Lung (tissue), 12 donors: ENCODE data around the gene SHISAL2A. TPM values are rescaled to one million over a fixed set of nuclear protein-coding genes. Genes with fewer than 3 reads are reported as not detected.

Source experiments
- ATAC-seq: fragments of 200-7000 bp; cut with Tn5 transposase; one replicate; pipeline ENCODE4 v1.9.1; 2020; ENCODE audit warnings: moderate number of reproducible peaks; ENCODE audit not compliant: insufficient read depth, low FRiP score
- DNase-seq, 3 donors: peaks; one replicate each; pipeline ENCODE4 v3.0.0-alpha.2; 2013 to 2017
- H3K27ac ChIP-seq, 2 donors: one replicate each; pipeline ENCODE4 v1.5.1; 2013; ENCODE audit warnings: mild to moderate bottlenecking in 2 of 2, moderate library complexity in 2 of 2, control low read depth in 1 of 2, inconsistent platforms in 1 of 2, low read depth in 1 of 2, low read length in 1 of 2
- H3K27me3 ChIP-seq, 3 donors: one replicate each; pipeline ENCODE4 v1.5.1; 2013; ENCODE audit warnings: low read length in 2 of 3; ENCODE audit not compliant: control insufficient read depth in 3 of 3, insufficient read depth in 3 of 3
- H3K36me3 ChIP-seq, 4 donors: one replicate each; pipeline ENCODE4 v1.5.1; 2013; ENCODE audit warnings: low read length in 4 of 4, mild to moderate bottlenecking in 1 of 4, moderate library complexity in 1 of 4; ENCODE audit not compliant: control insufficient read depth in 4 of 4, insufficient read depth in 4 of 4
- H3K4me1 ChIP-seq, 5 donors: one replicate each; pipeline ENCODE4 v1.5.1; 2013; ENCODE audit warnings: low read length in 5 of 5, mild to moderate bottlenecking in 2 of 5, moderate library complexity in 1 of 5; ENCODE audit not compliant: control insufficient read depth in 5 of 5, insufficient read depth in 5 of 5
- H3K4me3 ChIP-seq: one replicate; pipeline ENCODE4 v1.5.1; 2013; ENCODE audit warnings: mild to moderate bottlenecking, control low read depth, moderate library complexity
- H3K9ac ChIP-seq, 2 donors: one replicate each; pipeline ENCODE4 v1.5.1; 2013; ENCODE audit warnings: low read length in 2 of 2, control low read depth in 1 of 2; ENCODE audit not compliant: insufficient read depth in 1 of 2
- H3K9me3 ChIP-seq, 4 donors: one replicate each; pipeline ENCODE4 v1.5.1; 2013; ENCODE audit warnings: low read length in 3 of 4, mild to moderate bottlenecking in 1 of 4, moderate library complexity in 1 of 4; ENCODE audit not compliant: control insufficient read depth in 4 of 4, insufficient read depth in 3 of 4
- WGBS, 2 donors: extraction: QIAGEN DNeasy Blood & Tissue Kit; methylation state at CpG; one replicate each; pipeline ENCODE4 v1.1.7; 2013; 5-methylcytosine and 5-hydroxymethylcytosine counted together
- polyA plus RNA-seq, 2 donors: library from polyadenylated mRNA; stranded (reverse); fragments of 200-250 nt; gene quantifications; one replicate each; pipeline ENCODE4 v1.2.1, GENCODE V29; 2013
- total RNA-seq, 2 donors: library from RNA; depleted of rRNA in 1 of 2; stranded (reverse); fragments of >200 nt in 1 of 2; gene quantifications; one replicate each; pipeline ENCODE4 v1.2.1, GENCODE V29; 2014 to 2021
- TF ChIP-seq, protein P1 (sequence below): IDR thresholded peaks from 2 replicates; pipeline ENCODE4 v1.5.1; 2012; ENCODE audit warnings: mild to moderate bottlenecking; ENCODE audit errors: control extremely low read depth, extremely low read depth
- donor health status: control.
- donor health status: control.
- donor health status: Bipolar disorder and iron deficiency.
- donor health status: healthy.
- donor health status: DM: yes; HTN: yes; CAD: no.

Gene SHISAL2A
- total and polyA plus RNA-seq, 4 donors = 0.79 to 2.6 (median 2.0) TPM

DNA sequence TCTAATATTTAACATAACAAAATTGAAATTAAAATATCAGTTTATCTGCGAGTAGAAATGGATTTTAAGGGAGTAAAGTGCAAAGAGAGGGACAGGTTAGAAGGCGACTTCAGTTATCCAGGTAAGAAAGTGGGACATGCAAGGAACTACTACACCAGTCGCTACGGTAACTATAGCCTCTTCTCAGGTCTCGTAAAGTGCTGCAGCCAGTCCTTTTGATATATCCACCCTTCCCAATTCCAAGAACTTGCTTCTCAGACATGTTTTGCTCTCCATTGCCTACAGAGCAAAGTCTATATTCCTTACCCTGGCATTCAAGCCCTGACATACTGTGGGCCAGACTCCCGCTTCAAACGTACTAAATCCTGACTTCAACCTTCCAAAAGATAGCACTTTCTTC lies 62.7 kb downstream of the SHISAL2A start:
- Histone ChIP-seq H3K36me3 (peaks cover 8 to 12% (median 10%) of the 10 kb centered on the region in 4 donors), H3K9ac (no peak overlapping the region), H3K4me1 (peaks cover 0 to 4% (median 2%) of the 10 kb centered on the region in 5 donors), H3K27ac (no peak overlapping the region), H3K9me3 (no peaks in the 10 kb centered on the region), H3K27me3 (no peaks in the 10 kb centered on the region), H3K4me3 (no peak overlapping the region)
- DNase-seq = no peak
- ATAC-seq = no peak
- TF ChIP-seq, protein P1, sequence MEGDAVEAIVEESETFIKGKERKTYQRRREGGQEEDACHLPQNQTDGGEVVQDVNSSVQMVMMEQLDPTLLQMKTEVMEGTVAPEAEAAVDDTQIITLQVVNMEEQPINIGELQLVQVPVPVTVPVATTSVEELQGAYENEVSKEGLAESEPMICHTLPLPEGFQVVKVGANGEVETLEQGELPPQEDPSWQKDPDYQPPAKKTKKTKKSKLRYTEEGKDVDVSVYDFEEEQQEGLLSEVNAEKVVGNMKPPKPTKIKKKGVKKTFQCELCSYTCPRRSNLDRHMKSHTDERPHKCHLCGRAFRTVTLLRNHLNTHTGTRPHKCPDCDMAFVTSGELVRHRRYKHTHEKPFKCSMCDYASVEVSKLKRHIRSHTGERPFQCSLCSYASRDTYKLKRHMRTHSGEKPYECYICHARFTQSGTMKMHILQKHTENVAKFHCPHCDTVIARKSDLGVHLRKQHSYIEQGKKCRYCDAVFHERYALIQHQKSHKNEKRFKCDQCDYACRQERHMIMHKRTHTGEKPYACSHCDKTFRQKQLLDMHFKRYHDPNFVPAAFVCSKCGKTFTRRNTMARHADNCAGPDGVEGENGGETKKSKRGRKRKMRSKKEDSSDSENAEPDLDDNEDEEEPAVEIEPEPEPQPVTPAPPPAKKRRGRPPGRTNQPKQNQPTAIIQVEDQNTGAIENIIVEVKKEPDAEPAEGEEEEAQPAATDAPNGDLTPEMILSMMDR = no peak
- 97 to 98% methylated on average over 7 of the region's 7 CpGs for WGBS, 2 donors

DNA sequence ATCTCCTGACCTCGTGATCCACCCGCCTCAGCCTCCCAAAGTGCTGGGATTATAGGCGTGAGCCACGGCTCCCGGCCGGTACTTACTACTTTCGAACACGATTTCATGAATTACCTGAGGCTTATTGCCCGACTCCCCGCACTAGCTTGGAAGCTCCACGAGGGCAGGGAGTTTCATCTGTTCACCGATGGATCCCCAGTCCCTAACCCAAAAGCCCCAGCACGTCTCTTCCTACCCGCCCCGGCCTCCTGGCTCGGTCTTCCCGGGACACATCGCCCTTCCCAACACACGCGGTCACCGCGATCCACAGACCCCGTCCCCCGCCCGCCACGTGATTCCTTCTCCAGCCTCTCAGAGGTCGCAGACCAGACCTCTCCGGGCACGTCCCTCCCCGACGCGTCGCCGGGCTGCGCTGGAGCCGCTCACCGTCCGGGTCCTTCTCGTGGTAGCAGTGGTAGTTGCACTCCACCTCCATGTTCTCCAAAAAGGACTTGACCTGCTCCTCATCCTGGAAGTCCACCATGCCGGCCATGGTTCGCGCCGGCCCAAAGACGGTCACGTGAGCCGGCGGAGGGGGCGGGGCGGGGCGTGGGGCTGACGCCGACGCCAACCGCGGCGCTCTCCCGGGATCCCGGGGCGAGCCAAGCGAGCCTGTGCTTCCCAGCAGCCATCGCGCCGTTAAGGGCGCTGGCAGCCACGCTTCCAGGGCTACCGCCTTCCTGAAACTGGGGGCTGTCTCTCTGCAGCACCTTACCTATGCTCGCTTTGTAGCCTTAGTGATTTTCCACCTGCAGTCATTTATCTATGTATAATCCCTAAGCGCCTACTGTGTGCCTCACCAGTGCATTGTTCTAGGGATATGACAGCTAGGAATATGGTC lies 65.1 kb downstream of the SHISAL2A start, which contains the start of gene COA7:
Gene COA7, minus strand, starts transcription at position 553 of the 880 bp plus-strand sequence. Its CDS starts 21 bp downstream, at position 532.
- 1 to 2% methylated on average over 68 of the region's 68 CpGs for WGBS, 2 donors
- Histone ChIP-seq H3K27me3 (no peaks in the 10 kb centered on the region), H3K9me3 (no peaks in the 10 kb centered on the region), H3K4me1 (peaks cover 0 to 6% (median 3%) of the 10 kb centered on the region in 5 donors), H3K4me3 (peak within 1 kb of the TSS; percentile 76), H3K27ac (peak within 1 kb of the TSS; percentile 77 to 85), H3K9ac (peak within 1 kb of the TSS; percentile 59 to 76), H3K36me3 (peaks cover 0 to under 1% (median 0%) of the 10 kb centered on the region in 4 donors)
- ATAC-seq (peak; percentile 88), DNase-seq (peak; percentile 88 to 92 (median 90))
- TF ChIP-seq, protein P1 = no peak

DNA sequence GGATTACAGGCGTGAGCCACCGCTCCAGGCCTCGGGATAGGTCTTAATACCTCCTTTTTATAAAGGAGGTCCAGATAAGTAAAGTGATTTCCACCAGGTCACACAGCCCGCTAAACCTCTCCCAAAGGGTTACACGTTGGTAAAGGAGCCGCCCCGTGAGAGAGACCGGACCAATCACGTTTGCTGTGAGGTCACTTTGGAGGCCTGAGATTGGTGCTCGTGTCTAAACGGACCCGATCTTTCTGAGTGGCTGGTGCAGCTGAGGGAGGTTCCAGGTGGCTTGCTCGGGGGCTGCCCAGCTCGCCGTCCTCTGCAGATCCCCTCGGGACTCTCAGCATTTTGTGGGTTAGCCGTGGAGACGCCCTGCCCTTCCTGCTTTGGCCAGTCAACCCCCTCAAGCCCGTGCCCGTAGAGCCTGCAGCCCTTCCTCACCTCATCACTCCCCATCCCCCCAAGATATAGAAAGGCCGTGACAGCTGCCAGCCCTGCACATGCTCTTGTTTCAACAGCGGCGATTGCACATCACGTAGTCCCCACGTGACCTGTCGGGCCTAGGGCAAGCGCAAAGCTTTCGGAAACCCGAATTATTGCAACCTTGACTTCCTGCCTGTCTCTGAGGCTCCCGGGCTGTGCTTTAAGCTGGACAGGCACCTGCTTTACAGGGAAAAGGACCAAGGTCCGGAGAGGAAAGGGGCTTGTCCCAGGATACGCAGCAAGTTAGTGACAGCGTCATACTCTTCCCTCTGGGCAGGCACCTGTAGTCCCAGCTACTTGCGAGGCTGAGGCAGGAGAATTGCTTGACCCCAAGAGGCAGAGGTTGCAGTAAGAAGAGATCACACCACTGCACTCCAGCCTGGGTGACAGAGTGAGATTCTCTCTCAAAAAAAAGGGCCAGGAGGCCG lies 70.2 kb downstream of the SHISAL2A start:
- Histone ChIP-seq H3K9me3 (no peaks in the 10 kb centered on the region), H3K9ac (peak overlapping the region; percentile 29 to 80), H3K4me1 (peaks cover 0 to 6% (median 3%) of the 10 kb centered on the region in 5 donors), H3K36me3 (no peaks in the 10 kb centered on the region), H3K27me3 (no peaks in the 10 kb centered on the region), H3K4me3 (peak overlapping the region; percentile 54), H3K27ac (peak overlapping the region; percentile 90 to 94)
- ATAC-seq = peak; percentile 86
- TF ChIP-seq, protein P1 = no peak
- peak; percentile 90 to 92 (median 91) for DNase-seq
- 5% methylated on average over 35 of the region's 35 CpGs for WGBS, 2 donors
